HCT116 (cell line): ENCODE measurements around the gene TRDN. TPM values are rescaled to one million over a fixed set of nuclear protein-coding genes. Genes with fewer than 3 reads are reported as not detected.

Experiments used
- ATAC-seq: fragments of 200-7000 bp; cut with Tn5 transposase; 2 replicates; pipeline ENCODE4 v1.9.1; 2020; ENCODE audit warnings: mild to moderate bottlenecking, moderate library complexity
- BruUV-seq: library from RNA; stranded (reverse); fragments of 400-500 nt; replicated peaks from 2 replicates; lab custom pipeline; 2021; lab: Mats Ljungman, UMichigan
- CTCF ChIA-PET: fragments of 300-600 bp; sonication (Branson Sonifier 250); formaldehyde crosslinking; loops from one replicate; lab custom pipeline; 2021; ENCODE audit warnings: antibody characterized with exemption; lab: Charles Lee
- POLR2A ChIA-PET: fragments of 300-600, 350-600 bp; sonication (Branson Sonifier 250); formaldehyde crosslinking; loops from one replicate; lab custom pipeline; 2021; ENCODE audit warnings: antibody characterized with exemption; lab: Charles Lee
- RAD21 ChIA-PET, 2 experiments: fragments of 300-600 bp; sonication (Branson Sonifier 250); formaldehyde crosslinking; loops; one replicate each; lab custom pipeline; 2023; ENCODE audit warnings: low total read pairs in 2 of 2; ENCODE audit not compliant: uncharacterized antibody in 2 of 2, unreplicated experiment in 2 of 2, low non-redundant PET in 1 of 2; lab: Charles Lee
- DNase-seq: peaks from one replicate; pipeline ENCODE4 v3.0.0-alpha.2; 2010; ENCODE audit warnings: low read depth, low spot score
- H2AFZ ChIP-seq: fragments of 200-600 bp; shearing (Covaris generic), sonication (generic); 2 replicates; pipeline ENCODE4 v1.6.1; 2017; ENCODE audit warnings: low read depth, mixed run types, mixed read lengths, antibody characterized with exemption, low read length; ENCODE audit not compliant: poor library complexity, severe bottlenecking
- H3K27ac ChIP-seq: 2 replicates; pipeline ENCODE4 v1.5.1; 2012; ENCODE audit warnings: low read depth, low read length
- H3K27me3 ChIP-seq: fragments of 200-600 bp; sonication (generic); 2 replicates; pipeline ENCODE4 v1.6.1; 2016; ENCODE audit warnings: mixed run types, low read length, mixed read lengths; ENCODE audit not compliant: insufficient read depth
- H3K36me3 ChIP-seq, 2 experiments: fragments of 200-500 bp in 1 of 2; fragments of 200-600 bp in 1 of 2; sonication (Bioruptor generic) in 1 of 2; sonication (generic) in 1 of 2; 2 replicates each; pipeline versions ENCODE4 v1.5.1 to v1.6.1; 2014 to 2016; ENCODE audit warnings: low read length in 2 of 2, inconsistent platforms in 1 of 2, mixed read lengths in 1 of 2, mixed run types in 1 of 2; ENCODE audit not compliant: insufficient read depth in 2 of 2, control insufficient read depth in 1 of 2
- H3K4me1 ChIP-seq, 2 experiments: fragments of 200-600 bp in 1 of 2; sonication (generic) in 1 of 2; 2 replicates each; pipeline versions ENCODE4 v1.5.1 to v1.6.1; 2012 to 2017; ENCODE audit warnings: low read length in 2 of 2, inconsistent platforms in 1 of 2, mild to moderate bottlenecking in 1 of 2, mixed read lengths in 1 of 2, mixed run types in 1 of 2, moderate library complexity in 1 of 2; ENCODE audit not compliant: insufficient read depth in 2 of 2, control insufficient read depth in 1 of 2
- H3K4me2 ChIP-seq: fragments of 200-600 bp; sonication (generic); 2 replicates; pipeline ENCODE4 v1.6.1; 2017; ENCODE audit warnings: mixed run types, low read length, mixed read lengths
- H3K4me3 ChIP-seq, 2 experiments: fragments of 200-600 bp in 1 of 2; sonication (generic) in 1 of 2; replicated peaks in 1 of 2; 2 replicates each; pipeline ENCODE4 v1.5.1; 2011 to 2016; ENCODE audit warnings: low read length in 2 of 2, control low read depth in 1 of 2, low read depth in 1 of 2, mild to moderate bottlenecking in 1 of 2, mixed read lengths in 1 of 2, mixed run types in 1 of 2
- H3K79me2 ChIP-seq: fragments of 200-600 bp; sonication (generic); 2 replicates; pipeline ENCODE4 v1.6.1; 2017; ENCODE audit warnings: mild to moderate bottlenecking, mixed run types, low read length, moderate library complexity, mixed read lengths; ENCODE audit not compliant: insufficient read depth
- H3K9ac ChIP-seq: fragments of 200-600 bp; sonication (generic); 2 replicates; pipeline ENCODE4 v1.6.1; 2016; ENCODE audit warnings: low read length, mixed read lengths
- H3K9me2 ChIP-seq: fragments of 200-600 bp; sonication (generic), shearing (Covaris generic); 2 replicates; pipeline ENCODE4 v1.6.1; 2017; ENCODE audit warnings: mixed run types, mild to moderate bottlenecking, moderate library complexity; ENCODE audit not compliant: insufficient read depth
- H3K9me3 ChIP-seq, 2 experiments: fragments of 200-500 bp in 1 of 2; fragments of 200-600 bp in 1 of 2; sonication (Bioruptor generic) in 1 of 2; sonication (generic) in 1 of 2; 2 replicates each; pipeline ENCODE4 v1.6.1; 2014 to 2017; ENCODE audit warnings: low read length in 2 of 2, mixed read lengths in 2 of 2, inconsistent platforms in 1 of 2, low read depth in 1 of 2, mild to moderate bottlenecking in 1 of 2, mixed run types in 1 of 2, moderate library complexity in 1 of 2; ENCODE audit not compliant: control insufficient read depth in 1 of 2, insufficient read depth in 1 of 2
- H4K20me1 ChIP-seq: fragments of 200-600 bp; sonication (generic), shearing (Covaris generic); 2 replicates; pipeline ENCODE4 v1.6.1; 2017; ENCODE audit warnings: mixed run types, mild to moderate bottlenecking, moderate library complexity; ENCODE audit not compliant: insufficient read depth
- ATF3 ChIP-seq: IDR thresholded peaks from 2 replicates; pipeline ENCODE4 v1.6.1; 2012
- CTCF ChIP-seq, 3 experiments: fragments of 200-600 bp in 1 of 3; sonication (generic) in 1 of 3; IDR thresholded peaks in 2 of 3; conservative IDR thresholded peaks in 1 of 3; 2 replicates each; pipeline ENCODE4 v1.5.1; 2012 to 2017; ENCODE audit warnings: low read depth in 2 of 3, low read length in 2 of 3, antibody characterized with exemption in 1 of 3, borderline replicate concordance in 1 of 3, control low read depth in 1 of 3, mild to moderate bottlenecking in 1 of 3, mixed read lengths in 1 of 3, mixed run types in 1 of 3, moderate library complexity in 1 of 3; ENCODE audit not compliant: insufficient read depth in 1 of 3
- ELF1 ChIP-seq: IDR thresholded peaks from 2 replicates; pipeline ENCODE4 v1.6.1; 2012; ENCODE audit warnings: low read depth, borderline replicate concordance
- EZH2 ChIP-seq: fragments of 200-600 bp; sonication (generic); IDR thresholded peaks from 2 replicates; pipeline ENCODE4 v1.6.1; 2017; ENCODE audit warnings: antibody characterized with exemption, mixed run types
- FOSL1 ChIP-seq: IDR thresholded peaks from 2 replicates; pipeline ENCODE4 v1.6.1; 2012; ENCODE audit warnings: low read depth
- JUND ChIP-seq: IDR thresholded peaks from 2 replicates; pipeline ENCODE4 v1.6.1; 2012
- POLR2A ChIP-seq: IDR thresholded peaks from 2 replicates; pipeline ENCODE4 v1.7.0; 2011; ENCODE audit warnings: borderline replicate concordance; ENCODE audit not compliant: insufficient read depth, insufficient read length; ENCODE audit errors: extremely low read depth
- RAD21 ChIP-seq: IDR thresholded peaks from 2 replicates; pipeline ENCODE4 v1.6.1; 2012; ENCODE audit warnings: low read depth, mild to moderate bottlenecking
- REST ChIP-seq: IDR thresholded peaks from 2 replicates; pipeline ENCODE4 v1.6.1; 2012; ENCODE audit warnings: low read depth
- SIN3A ChIP-seq: IDR thresholded peaks from 2 replicates; pipeline ENCODE4 v1.6.1; 2012; ENCODE audit warnings: low read depth
- SP1 ChIP-seq: IDR thresholded peaks from 2 replicates; pipeline ENCODE4 v1.6.1; 2012; ENCODE audit warnings: low read depth
- SRF ChIP-seq: IDR thresholded peaks from 2 replicates; pipeline ENCODE4 v1.6.1; 2012; ENCODE audit warnings: low read depth
- TCF7L2 ChIP-seq: IDR thresholded peaks from 2 replicates; pipeline ENCODE4 v1.7.0; 2011; ENCODE audit warnings: borderline replicate concordance, inconsistent platforms; ENCODE audit not compliant: insufficient read depth, insufficient read length; ENCODE audit errors: extremely low read depth
- YY1 ChIP-seq: IDR thresholded peaks from 2 replicates; pipeline ENCODE4 v1.6.1; 2011; ENCODE audit warnings: low read length, low read depth, moderate library complexity, mild to moderate bottlenecking; ENCODE audit not compliant: insufficient replicate concordance; ENCODE audit errors: extremely low read depth
- ZFX ChIP-seq: fragments of 450-650 bp; IDR thresholded peaks from 2 replicates; pipeline ENCODE4 v1.6.1; 2017
- ZNF274 ChIP-seq: fragments of 200-500 bp; sonication (Bioruptor generic); IDR thresholded peaks from 2 replicates; pipeline ENCODE4 v1.6.1; 2014; ENCODE audit warnings: mild to moderate bottlenecking, low read depth, low read length, inconsistent platforms
- intact Hi-C: fragments of 100-400 bp; cut with micrococcal nuclease; formaldehyde crosslinking; loops from 2 replicates; pipeline ENCODE4 v1.10.0; 2022
- total RNA-seq: library from RNA; stranded (reverse); gene quantifications from one replicate; pipeline ENCODE4 v1.2.1, GENCODE V29; 2021; ENCODE audit not compliant: unreplicated experiment

The TRDN gene
- total RNA-seq, 1 experiment from 2014 or later, result not detected

- Histone ChIP-seq H3K4me3 (no peak overlapping the region), H3K79me2 (no peaks in the 10 kb centered on the region), H3K9ac (no peak overlapping the region), H3K27me3 (peaks cover 7% of the 10 kb centered on the region; the same call in 1 of the 2 replicates), H3K4me2 (no peak overlapping the region), H3K36me3 (no peaks in the 10 kb centered on the region), H4K20me1 (no peaks in the 10 kb centered on the region), H3K4me1 (no peaks in the 10 kb centered on the region), H3K27ac (no peak overlapping the region)
- CTCF ChIA-PET, result no interaction called here
- intact Hi-C loops, result no loop called here
- DNase-seq (no peak), ATAC-seq (no peak)
- POLR2A ChIA-PET, result no interaction called here
- TF ChIP-seq ELF1, result no peak
- no peak for TF ChIP-seq ATF3
- no peak for TF ChIP-seq CTCF (IDR thresholded peaks at IDR 0.05 in 2 of 3, conservative IDR thresholded peaks at IDR 0.05 in 1 of 3; ENCODE audit: borderline replicate concordance in 1 of 3, insufficient read depth in 1 of 3, low read depth in 2 of 3, low read length in 2 of 3)
- TF ChIP-seq POLR2A, result no peak
- no peak for TF ChIP-seq SP1
- TF ChIP-seq JUND, result no peak
- TF ChIP-seq FOSL1, result no peak
- no peak for TF ChIP-seq YY1
- TF ChIP-seq RAD21, result no peak
- no peak for TF ChIP-seq SRF
- TF ChIP-seq TCF7L2, result no peak
- no peak for TF ChIP-seq ZFX
- no peak for TF ChIP-seq SIN3A
- no peak for TF ChIP-seq REST
- TF ChIP-seq EZH2, result no peak
- TF ChIP-seq ZNF274, result no peak
- TF ChIP-seq, all 23 proteins: peak for 0
- RAD21 ChIA-PET, result no interaction called here
- H2AFZ ChIP-seq, result no peak overlapping the region
- no TSS peak for BruUV-seq
- H3K9me2 ChIP-seq, result no peaks in the 10 kb centered on the region
- H3K9me3 ChIP-seq, result no peaks in the 10 kb centered on the region
These were observed 446.9 kb downstream of the TRDN start for GRCh38 chr6:123189816-123190215.
